Activated T-cell treated with anti-CD3 and anti-CD28 coated beads for 24 hours (primary cell): ENCODE results near the gene MRPL23.

Experiments
- DNase-seq: peaks from one replicate; pipeline ENCODE4 v3.0.0-alpha.2; 2020; ENCODE audit warnings: low read depth

MRPL23 gene

GRCh38 chr11:1958367-1958766 is 11.2 kb downstream of the MRPL23 start:
- DNase-seq = no peak

GRCh38 chr11:1959786-1960185 is 12.7 kb downstream of the MRPL23 start:
- DNase-seq = no peak

GRCh38 chr11:1963864-1964263 is 16.7 kb downstream of the MRPL23 start:
- DNase-seq = no peak

- no peak for DNase-seq
Observed at GRCh38 chr11:1964348-1964747, 17.2 kb downstream of the MRPL23 start.

GRCh38 chr11:1964955-1965354 is 17.8 kb downstream of the MRPL23 start:
- DNase-seq = no peak

- DNase-seq = no peak
Observed at GRCh38 chr11:1966531-1966930, 19.4 kb downstream of the MRPL23 start.

GRCh38 chr11:1967641-1968225 is 20.6 kb downstream of the MRPL23 start:
- DNase-seq = no peak

GRCh38 chr11:1968454-1969002 is 21.4 kb downstream of the MRPL23 start:
- no peak for DNase-seq

- DNase-seq = no peak
Observed at GRCh38 chr11:1969035-1969434, 21.9 kb downstream of the MRPL23 start.

GRCh38 chr11:1969776-1970175 is 22.6 kb downstream of the MRPL23 start:
- DNase-seq = no peak

- DNase-seq = no peak
Observed at GRCh38 chr11:1970956-1971355, 23.8 kb downstream of the MRPL23 start.

GRCh38 chr11:1975185-1975584 is 28.1 kb downstream of the MRPL23 start:
- no peak for DNase-seq

GRCh38 chr11:1978720-1979473 is 31.8 kb downstream of the MRPL23 start:
- DNase-seq = no peak

GRCh38 chr11:1979607-1980006 is 32.5 kb downstream of the MRPL23 start:
- no peak for DNase-seq

GRCh38 chr11:1982873-1983600 is 35.9 kb downstream of the MRPL23 start:
- no peak for DNase-seq

- DNase-seq = no peak
Observed at GRCh38 chr11:1983601-1983961, 36.4 kb downstream of the MRPL23 start.

GRCh38 chr11:1987024-1987423 is 39.9 kb downstream of the MRPL23 start:
- no peak for DNase-seq

- DNase-seq = no peak
Observed at GRCh38 chr11:1988174-1988573, 41.0 kb downstream of the MRPL23 start.

- DNase-seq = no peak
Observed at GRCh38 chr11:1988667-1989317, 41.7 kb downstream of the MRPL23 start.

- no peak for DNase-seq
Observed at GRCh38 chr11:1989953-1990352, 42.8 kb downstream of the MRPL23 start.

GRCh38 chr11:1990872-1991578 is 43.9 kb downstream of the MRPL23 start:
- DNase-seq = no peak

- DNase-seq = no peak
Observed at GRCh38 chr11:1992111-1992510, 45.0 kb downstream of the MRPL23 start.
